Measurements from ENCODE around the gene TLCD3A.

GRCh38 chr17:789160-789840 lies 56.9 kb downstream of the TLCD3A start:
- no peak for TF ChIP-seq CTCF (IDR thresholded peaks at IDR 0.05; ENCODE audit: low read depth, low read length)
- TF ChIP-seq EZH2phosphoT487 (IDR thresholded peaks at IDR 0.05; ENCODE audit: low read depth) = no peak
